Measurements from ENCODE around the gene TRAF3.
"Not testable (repeated sequence)": the region's sequence is repeated elsewhere in the genome, so short reads cannot be mapped to it uniquely, and the experiment has no call there.

The TRAF3 gene

GRCh38 chr14:102809870-102810269 lies 32.6 kb downstream of the TRAF3 start:
- no peak for DNase-seq

DNA sequence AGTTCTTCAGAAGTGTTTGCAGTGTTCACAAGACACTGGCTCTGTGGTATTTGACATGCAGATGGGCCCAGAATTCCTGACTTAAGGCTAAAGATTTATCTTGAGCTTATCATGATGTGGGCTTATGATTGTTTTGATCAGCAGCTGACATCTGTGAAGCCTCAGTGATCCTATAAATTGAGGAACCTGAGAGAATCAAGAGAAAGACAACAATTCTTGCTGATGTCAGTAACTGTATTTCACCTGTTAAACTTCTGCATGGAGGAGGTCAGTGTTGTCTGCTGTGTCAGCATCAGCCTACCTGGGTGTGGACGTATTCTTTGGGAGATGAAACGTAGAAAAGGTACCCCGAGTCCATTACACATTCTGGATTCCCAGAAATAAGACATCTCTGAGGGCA lies 33.3 kb downstream of the TRAF3 start:
- no peak for DNase-seq

- no peak for DNase-seq
Observed at GRCh38 chr14:102811254-102811963, 34.2 kb downstream of the TRAF3 start.

DNA sequence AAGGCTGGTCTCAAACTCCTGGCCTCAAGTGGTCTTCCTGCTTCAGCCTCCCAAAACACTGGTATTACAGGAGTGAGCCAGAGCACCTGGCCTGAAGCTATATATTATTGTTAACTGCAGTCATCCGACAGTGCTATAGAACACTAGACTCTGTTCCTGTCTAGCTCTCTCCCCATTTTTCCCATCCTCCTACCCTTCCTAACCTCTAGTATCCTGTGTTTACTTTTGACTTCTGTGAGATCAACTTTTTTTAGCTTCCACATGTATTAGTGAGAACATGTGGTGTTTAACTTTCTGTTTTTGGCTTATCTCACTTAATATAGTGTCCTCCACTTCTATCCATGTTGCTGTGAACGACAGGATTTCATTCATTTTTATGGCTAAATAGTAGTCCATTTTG lies 34.7 kb downstream of the TRAF3 start:
- DNase-seq: no peak

- no peak for DNase-seq
Observed at GRCh38 chr14:102813691-102814090, 36.4 kb downstream of the TRAF3 start.

DNA sequence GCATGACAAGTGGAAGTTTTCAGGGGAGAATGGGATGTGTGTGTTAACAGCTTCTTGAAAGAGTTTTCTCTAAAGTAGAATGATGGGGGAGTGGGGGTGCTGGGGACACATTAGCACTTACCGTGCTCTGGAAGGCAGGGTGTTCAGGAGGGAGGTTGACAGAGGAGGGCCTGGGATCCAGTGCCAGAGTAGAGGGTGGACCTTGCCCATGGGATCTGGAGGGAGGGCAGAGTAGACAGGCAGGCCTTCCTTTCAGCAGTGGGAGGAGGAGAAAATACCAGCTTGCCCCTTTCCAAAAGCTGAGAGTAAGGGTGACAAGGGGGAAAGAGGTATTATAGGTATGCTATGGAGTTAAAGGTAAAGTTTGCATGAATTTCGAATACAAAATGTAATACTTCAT lies 40.1 kb downstream of the TRAF3 start:
- no peak for DNase-seq

- DNase-seq: no peak
Observed at GRCh38 chr14:102817942-102818940, 41.0 kb downstream of the TRAF3 start.

- no peak for DNase-seq
Observed at GRCh38 chr14:102819176-102819628, 42.0 kb downstream of the TRAF3 start.

GRCh38 chr14:102819747-102820330 lies 42.6 kb downstream of the TRAF3 start:
- DNase-seq: no peak

DNA sequence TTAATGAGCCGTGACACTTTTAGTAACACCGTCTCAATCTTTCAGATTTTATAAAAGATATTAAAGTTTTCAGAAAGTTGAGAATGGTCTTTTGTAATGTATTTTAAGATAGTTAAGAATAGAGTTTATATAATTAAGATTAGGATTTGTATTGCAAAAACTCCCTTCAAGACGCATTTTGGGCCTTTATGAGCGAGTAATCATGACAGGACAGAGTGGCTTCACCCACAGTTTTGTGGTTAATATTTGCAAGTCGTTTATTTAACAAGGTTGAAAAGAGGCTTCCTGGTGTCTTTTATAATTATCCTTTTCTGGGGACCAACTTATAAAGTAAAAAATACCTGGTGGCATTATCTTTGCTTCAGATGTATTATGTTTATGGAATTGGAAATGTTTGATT lies 44.0 kb downstream of the TRAF3 start:
- DNase-seq: no peak

DNA sequence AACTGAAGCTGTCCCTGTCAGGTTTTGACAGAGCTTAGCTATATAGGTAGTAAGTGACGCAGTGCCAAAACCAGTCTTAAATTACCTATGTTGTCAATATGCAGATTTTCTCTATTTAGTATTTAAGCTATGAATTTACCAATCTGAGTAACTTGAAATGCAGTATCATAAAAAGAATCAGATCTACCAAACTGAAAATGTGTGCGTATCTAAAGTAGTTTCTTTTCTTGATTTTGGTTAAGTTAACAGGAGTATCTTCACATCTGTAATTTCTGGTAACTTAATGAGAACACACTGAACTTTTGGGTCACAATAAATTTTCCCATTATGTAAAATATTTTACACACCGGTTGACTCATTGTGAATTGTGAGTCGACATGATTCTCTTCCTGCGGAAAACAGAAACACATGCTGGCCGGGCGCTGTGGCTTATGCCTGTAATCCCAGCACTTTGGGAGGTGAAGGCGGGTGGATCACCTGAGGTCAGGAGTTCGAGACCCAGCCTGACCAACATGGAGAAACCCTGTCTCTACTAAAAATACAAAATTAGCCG lies 45.1 kb downstream of the TRAF3 start:
- no peak for DNase-seq

- DNase-seq: not testable (repeated sequence)
Observed at GRCh38 chr14:102822887-102823286, 45.6 kb downstream of the TRAF3 start.

GRCh38 chr14:102823546-102823945 lies 46.3 kb downstream of the TRAF3 start:
- DNase-seq: no peak

DNA sequence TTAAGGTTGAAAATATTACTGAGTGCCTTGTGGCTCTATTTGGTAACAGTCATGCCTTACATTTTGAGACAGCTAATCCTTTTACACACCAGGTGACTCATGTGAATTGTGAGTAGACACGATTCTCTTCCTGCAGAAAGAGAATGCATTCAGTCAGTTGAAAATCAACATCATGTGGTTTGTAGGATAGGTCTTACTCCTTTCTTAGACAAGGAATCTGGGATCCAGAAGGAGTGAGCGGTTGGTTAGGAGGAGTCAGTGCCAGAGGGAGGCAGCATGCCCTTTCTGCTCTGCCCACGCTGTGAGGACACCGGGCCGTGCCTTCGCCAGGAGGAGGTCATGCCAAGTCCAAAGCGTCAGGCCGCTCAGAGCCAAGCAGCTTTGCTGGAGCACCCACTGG lies 47.6 kb downstream of the TRAF3 start:
- no peak for DNase-seq

- no peak for DNase-seq
Observed at GRCh38 chr14:102825307-102826095, 48.3 kb downstream of the TRAF3 start.

- DNase-seq: no peak
Observed at GRCh38 chr14:102826161-102826560, 48.9 kb downstream of the TRAF3 start.

DNA sequence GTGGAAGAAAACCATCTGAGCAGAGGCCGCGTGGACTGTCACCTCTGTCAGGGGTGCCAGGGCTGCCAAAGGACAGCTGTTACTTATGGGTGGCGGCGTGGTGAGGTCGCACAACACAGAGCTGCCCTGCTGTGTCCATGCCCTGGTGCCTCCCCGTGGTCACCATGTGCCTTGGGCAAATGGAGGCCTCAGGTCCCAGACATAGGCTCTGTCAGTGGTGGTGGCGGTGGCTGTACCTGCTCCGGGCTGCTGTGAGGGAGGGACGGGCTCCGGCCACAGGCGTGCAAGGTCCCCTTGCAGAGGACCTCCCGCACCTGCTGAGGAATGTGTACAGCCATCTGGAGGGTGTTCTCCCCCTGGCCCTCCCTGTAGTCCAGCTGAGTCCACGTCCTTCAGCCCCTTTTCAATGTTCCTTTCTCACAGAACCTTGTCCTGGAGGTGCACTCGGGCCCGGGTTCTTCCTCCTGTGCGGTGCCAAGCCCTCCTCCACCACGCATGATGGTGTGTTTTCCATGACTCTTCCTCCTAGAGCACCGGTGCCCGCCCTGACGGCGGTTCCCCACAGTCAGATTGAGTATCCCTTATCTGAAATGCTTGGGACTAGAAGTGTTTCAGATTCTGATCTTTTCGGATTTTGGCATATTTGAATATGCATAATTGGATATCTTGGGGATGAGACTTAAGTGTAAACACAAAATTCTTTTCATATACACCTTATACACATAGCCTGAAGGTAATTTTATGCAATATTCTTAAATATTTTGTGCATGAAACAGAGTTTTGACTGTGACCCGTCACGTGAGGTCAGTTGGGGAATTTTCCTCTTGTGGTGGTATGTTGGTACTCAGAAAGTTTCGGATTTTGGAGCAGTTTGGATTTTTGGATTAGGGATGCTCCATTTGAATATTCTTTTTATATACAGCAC lies 49.8 kb downstream of the TRAF3 start:
- no peak for DNase-seq

DNA sequence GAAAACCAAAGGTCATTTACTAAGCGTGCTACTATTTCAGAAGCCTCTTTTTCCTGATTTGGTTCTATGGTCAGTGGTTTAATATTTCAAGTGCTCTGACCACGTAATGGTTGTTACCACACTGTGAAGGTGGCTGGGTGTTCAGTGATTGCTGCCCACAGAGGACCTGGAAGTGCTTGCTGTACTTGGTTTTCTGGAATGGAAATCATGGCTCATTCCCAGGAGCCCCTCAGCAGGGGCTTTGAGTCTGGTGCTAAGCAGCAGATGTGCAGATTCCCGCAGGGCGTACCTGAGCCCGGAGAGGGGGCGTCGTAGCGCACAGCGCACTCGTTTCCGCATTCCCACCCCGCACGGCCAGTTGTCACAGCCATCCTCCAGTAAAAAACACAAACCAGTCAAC lies 50.5 kb downstream of the TRAF3 start:
- DNase-seq: no peak

GRCh38 chr14:102828151-102828550 lies 50.9 kb downstream of the TRAF3 start:
- no peak for DNase-seq

DNA sequence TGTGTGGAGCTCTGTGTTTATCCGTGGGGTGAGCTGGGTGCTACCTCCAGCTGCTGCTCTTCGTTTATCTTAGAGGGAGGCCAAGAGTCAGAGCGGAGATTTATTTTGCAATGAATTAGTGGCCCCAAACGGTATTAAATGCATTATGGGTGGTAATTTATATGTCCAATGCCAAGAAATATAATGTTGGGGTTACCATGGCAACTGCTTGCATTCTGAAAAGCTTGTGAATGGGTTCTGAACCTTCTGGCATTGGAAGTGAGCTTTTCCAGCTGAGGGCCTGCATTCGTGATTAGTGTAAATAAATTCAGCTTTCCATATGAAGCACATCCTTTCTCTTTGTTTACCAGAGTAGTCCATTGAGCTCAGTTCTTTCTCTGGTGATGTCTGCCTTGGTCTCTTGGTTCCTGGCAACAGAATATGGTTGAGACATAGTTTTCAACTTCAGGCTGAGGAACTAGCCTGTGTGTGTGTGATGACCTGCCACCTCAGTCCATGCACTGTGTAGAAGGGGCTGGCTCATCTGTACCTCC lies 51.8 kb downstream of the TRAF3 start:
- no peak for DNase-seq

GRCh38 chr14:102830474-102831045 lies 53.3 kb downstream of the TRAF3 start:
- no peak for DNase-seq
